Bone marrow (tissue), 2 donors: Measurements from ENCODE around the gene MYH11.
"Not testable (repeated sequence)": the region's sequence is repeated elsewhere in the genome, so short reads cannot be mapped to it uniquely, and the experiment has no call there.

ENCODE experiments used
- DNase-seq, 2 donors: peaks; one replicate each; lab custom pipeline; 2025; lab: John Stamatoyannopoulos, UW

MYH11 gene

DNA sequence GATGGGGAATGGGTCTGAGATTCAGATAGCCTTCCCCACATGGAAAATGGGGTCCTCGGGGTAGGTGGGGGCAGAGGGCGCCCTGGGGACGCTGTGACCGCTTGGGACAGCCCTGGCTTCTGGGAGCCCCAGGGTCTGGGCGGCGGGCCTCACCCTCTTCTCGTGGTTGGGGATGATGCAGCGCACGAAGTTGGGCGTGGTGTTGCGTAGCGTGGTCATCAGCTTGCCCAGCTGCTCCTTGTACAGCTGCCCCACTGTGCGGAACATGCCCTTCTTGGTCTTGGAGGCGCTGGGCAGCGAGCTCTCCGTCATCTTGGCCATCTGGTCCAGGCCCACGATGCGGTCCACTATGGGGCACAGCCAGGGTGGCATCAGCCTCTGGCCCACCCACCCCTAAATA lies 106.8 kb downstream of the MYH11 start:
- DNase-seq = no peak

DNA sequence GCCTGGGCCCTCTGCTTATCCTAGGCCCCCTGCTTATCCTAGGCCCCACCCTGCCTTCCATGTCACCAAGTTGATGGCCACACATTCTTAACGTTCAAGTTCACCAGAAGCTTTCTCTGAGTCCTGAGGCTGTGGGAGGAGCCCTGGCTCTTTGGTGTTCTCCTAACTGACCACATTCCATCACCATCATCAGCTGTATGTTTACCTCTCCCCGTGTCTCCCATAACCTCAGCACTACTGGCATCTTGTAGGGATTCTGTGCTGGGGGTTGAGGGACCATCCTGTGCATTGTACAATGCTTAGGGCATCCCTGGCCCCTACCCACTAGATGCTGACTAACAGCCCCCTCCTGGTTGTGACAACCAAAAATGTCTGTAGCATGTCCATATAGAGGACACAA lies 107.5 kb downstream of the MYH11 start:
- DNase-seq = no peak

DNA sequence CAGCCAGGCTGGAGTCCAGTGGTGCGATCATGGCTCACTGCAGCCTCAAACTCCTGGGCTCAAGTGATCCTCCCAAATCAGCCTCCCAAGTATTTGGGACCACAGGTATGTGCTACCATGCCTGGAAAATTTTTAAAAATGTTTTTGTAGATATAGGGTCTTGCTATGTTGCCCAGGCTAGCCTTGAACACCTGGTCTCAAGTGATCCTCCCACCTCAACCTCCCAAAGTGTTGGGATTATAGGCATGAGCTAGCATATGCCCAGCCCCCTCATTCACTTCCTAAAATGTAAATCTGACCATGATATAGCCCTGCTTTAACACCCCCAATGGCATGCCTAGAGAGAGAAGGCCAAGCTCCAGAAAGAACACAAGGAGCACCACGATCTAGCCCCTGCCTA lies 108.2 kb downstream of the MYH11 start:
- DNase-seq = no peak

DNA sequence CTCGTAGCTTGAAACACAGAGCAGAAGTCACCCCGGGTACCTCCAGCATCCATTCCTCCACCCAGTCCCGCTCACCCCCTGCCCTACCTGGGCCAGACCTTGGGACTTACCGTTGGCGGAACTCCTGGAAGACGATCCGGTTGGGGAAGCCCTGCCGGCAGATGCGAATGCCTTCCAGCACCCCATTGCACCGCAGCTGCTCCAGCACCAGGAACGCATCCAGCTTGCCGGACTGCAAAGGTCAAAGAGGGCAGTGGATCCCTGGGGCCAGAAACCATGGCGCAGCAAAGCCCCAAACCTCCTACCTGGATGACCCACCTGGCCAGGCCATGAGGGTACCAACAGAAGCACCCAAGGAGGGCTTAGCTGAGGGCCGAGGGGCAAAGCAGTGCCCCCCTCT lies 108.9 kb downstream of the MYH11 start:
- DNase-seq = no peak

DNA sequence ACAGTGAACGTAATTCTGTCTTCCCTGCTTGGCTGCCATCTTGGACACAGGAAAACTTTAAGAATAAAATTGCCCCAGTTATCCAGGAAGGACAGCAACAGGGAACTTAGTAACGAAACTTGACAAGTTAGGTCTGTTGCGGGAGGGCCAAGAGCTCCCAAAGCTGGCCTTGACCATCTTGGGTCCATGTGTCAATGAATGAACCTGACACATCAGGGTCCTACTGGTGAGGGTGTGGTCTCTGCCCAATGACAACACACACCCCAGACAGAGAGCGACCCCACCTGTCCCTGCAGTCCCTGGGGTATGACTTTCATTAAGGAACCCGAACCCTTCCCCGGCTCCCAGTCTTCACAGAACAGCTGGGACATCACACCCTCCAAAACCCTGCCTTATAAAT lies 110.5 kb downstream of the MYH11 start:
- no peak for DNase-seq

DNA sequence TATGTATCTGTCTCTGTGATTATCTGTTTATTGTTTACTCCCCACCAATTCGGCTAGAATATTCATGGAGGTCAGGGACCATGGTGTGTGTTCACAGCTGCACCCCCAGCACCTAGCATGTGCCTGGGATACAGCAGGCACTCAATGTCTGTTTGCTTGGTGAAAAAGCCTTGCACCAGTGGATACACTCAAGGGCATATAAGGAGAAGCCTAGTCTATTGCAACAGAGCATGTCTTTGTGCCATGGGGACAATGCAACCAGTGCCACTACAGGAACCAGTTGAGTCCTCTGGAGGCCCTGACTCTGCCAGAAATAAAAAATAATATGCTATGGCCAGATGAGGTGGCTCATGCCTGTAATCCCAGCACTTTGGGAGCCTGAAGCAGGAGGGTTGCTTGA lies 113.2 kb downstream of the MYH11 start:
- DNase-seq = no peak

DNA sequence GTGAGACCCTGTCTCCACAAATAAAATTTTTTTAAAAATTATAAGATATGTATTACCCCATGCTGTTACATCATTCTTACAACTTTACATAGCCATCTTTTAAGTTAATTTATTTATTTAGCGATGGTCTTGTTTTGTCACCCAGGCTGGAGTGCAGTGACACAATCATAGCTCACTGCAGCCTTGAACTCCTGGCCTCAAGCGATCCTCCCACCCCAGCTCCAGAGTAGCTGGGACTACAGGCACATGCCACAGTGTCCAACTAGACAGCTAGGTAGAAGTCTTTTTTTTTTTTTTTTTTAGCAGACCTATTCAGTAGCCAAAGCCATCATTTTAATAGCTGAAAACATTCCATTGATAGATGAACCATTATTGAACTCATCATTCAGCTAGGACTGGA lies 114.1 kb downstream of the MYH11 start:
- no peak for DNase-seq

DNA sequence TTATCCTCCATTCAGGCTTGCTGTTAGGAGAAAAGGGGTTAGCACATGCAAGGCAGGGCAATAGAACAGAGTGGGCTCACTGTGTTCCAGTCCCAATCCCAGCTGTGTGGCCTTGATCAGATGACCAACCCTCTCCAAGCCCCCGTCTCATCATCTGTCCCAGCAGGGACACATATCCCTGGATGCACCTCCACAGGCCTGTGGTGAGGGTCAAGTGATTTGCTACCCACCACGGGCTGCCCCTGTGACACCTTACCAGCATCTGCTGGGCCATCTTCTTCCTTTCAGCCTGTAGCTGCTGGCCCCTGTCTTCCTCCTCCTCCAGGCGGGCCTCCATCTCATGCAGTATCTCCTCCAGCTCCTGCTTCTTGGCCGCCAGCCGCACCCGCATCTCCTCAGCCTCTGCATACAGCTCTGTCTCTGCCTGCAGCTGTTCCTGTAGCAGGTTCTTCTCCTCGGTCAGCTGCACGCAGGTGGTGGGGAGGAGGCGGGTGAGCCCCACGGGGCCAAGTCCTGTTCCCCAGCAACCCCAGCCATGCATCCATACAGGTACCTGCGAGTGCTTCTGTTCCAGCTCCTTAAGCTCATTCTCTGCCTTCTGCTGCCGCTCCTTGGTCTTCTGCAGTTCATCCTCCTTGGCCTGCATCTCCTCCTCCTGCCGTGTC lies 115.5 kb downstream of the MYH11 start:
- DNase-seq = no peak

DNA sequence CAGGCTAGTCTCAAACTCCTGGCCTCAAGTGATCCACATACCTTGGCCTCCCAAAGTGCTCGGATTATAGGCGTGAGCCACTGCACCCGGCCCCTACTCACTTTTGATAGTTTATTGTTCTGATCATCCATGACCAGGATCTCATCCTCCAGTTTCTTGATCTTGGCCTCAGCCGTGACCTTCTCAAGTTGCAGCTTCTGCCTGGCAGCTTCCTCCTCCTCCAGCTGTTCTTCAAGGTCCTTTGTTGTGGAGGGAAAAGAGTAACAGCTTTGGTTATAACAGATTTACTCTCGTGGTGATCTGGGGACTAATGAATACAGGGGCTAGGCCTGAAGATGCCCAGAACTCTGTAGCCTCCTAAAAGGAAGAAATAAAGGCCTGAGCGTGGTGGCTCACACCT lies 116.9 kb downstream of the MYH11 start:
- no peak for DNase-seq

DNA sequence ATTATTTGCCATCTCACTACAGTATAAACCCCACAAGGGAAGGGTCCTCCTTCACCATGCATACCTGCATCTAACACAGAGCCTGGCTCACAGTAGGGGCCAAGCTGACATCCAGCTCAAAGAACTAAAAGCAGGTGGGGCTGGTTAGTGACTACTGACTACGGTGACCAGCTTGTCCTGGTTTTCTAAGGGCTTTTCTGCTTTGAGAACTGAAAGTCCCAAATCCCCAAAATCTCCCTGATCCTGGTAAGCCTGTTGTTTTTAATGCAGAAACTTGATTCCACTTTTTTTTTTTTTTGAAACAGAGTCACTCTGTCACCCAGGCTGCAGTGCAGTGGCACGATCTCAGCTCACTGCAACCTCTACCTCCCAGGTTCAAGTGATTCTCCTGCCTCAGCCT lies 117.4 kb downstream of the MYH11 start:
- DNase-seq = no peak

DNA sequence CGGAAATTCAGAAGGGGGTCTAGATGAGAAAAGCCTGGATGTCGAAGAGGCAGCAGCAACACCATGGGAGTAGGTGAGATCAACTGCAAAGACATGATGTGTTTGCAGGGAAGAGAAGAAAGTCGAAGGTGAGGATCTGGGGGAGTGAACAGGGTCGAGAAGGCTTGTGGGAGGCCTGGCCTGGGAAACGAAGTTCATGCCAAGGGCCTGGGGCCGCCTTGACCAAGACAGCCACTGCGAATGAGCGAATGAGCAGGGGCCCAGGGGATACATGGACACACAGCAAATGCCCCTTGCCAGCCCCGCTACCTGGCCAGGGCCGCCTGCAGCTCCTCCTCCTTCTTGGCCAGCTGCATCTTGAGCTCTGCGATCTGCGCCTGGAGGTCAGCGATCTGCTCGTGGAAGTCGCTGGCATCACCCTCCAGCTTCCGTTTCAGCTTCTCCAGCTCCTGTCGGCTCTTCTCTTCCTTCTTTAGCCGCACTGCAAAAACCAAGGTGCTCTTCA lies 119.6 kb downstream of the MYH11 start:
- DNase-seq = no peak

DNA sequence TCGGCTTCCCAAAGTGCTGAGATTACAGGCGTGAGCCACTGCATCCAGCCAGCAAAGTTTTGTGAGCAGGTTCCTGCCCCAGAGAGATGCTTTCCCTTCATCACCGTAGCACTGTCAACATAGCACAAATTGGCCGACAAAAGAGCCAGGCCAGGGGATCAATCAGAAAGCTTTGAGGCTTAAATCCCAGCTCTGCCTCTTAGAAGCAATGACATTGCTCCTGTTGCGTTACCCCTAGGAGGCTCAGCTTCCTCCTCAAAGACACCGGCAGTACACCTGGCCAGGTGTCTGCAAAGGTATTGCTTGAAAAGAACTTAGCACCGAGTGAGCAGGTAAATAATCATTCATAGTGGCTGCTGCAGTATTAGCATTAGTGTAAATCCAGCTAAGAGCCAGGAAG lies 120.3 kb downstream of the MYH11 start:
- DNase-seq = no peak

DNA sequence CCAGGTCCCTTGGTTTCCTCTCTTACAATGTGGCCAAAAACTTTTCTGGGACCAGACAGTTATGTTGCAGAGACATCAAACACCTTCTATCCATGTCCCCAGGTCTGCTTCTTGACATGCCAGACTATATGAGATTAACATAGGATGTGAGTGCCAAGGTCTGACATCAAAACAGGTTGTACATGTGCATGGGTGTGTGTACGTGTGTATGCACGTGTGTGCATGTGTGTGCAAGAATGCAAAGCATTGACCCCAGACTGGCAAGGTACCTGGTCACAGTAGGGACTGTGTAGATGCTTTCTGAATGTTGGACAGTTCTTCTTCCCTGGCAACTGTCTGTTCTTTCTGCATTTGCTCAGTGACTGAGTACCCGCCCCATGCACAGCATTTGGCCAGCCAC lies 121.2 kb downstream of the MYH11 start:
- DNase-seq = no peak

DNA sequence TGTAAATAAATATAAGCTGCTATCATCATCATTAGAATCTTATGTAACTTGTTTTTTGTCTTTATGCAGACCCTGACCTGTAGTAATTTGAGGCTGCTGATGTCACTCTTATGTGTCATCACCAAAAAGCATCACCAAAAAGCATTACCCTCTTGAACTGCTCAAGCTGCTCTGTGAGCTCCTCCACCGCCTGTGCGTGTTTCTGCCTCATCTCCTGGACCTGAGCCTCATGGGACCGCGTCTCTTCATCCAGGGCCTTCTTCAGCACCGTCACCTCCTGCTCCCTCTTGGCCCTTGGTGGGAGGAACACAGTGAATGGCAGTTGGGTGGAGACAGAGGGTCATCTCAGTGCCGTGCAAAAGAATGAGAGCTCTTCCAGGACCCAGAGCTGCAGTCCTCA lies 124.4 kb downstream of the MYH11 start:
- DNase-seq = no peak

DNA sequence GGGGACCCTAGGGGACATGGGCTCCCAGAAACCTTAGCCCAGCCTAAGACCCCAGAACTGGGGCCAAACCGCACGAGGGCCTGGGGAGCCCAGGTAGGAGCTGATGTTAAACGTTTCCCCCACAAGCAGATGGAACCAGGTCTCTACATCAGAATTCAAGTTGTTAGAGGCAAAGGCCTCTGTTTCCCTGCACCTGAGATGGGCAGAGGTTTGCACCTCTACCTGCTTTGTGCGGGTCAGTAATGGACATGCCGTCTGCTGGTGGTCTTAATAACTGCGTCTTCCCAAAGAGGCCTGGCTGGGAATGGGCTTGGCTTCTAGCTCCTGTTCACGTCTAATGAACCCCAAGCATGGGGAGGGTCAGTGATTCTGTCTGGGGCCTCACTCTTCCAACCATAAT lies 127.7 kb downstream of the MYH11 start:
- no peak for DNase-seq

DNA sequence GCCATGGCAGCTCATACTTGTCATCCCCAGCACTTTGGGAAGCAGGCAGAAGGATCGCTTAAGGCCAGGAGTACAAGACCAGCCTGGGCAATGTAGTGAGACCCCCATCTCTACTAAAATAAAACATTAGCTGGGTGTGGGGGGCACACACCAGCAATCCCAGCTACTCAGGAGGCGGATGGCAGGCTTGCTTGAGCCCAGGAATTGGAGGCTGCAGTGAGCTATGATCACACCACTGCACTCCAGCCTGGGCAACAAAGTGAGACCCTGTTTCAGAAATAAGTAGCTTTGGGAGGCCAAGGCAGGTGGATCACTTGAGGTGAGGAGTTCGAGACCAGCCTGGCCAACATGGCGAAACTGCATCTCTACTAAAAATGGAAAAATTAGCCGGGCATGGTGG lies 129.1 kb downstream of the MYH11 start:
- DNase-seq = not testable (repeated sequence)

DNA sequence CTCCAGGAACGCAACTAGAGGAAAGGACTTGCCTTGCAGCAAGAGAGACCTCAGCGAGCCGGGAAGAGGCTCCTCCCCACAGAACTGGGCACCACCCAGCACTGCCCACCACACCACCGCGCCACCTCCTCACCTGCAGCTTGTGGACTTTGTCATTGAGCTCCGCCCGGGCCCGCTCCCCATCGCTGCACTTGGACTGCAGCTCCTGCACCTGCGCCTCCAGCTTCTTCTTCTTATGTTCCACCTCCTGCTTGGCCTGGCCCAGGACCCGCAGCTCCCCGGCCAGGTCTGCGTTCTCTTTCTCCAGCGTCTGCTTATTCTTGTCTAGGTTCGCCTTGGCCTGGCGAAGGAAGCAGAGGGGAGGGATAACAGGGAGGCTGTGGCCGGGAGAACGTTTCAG lies 130.1 kb downstream of the MYH11 start:
- no peak for DNase-seq

DNA sequence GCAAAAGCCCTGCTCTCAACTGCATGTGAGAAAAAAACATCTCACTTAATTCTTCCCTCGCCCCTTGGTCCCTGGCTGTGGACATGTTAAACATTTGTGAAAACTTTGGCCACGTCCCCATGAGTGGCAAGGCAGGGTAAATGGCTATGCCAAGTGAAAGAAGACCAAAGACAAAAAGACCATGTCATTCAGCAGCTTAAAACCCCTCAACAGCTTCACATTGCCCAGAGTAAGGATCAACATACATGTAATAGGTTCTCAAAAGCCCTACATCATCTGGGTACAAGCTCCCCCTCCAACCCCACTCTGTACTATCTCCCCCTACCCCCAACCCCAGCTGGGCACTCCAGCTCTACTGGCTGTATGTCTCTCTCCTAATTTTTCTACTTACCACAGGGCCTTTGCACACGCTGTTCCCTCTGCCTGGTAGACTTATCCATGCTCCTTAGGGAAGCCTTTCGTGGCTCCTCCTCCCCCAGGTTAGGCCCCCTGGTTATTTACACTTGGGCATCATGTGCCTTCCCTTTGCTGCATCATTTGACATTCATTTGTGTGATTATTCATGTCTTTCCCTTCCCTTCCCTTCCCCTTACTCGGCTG lies 131.1 kb downstream of the MYH11 start:
- DNase-seq = no peak

DNA sequence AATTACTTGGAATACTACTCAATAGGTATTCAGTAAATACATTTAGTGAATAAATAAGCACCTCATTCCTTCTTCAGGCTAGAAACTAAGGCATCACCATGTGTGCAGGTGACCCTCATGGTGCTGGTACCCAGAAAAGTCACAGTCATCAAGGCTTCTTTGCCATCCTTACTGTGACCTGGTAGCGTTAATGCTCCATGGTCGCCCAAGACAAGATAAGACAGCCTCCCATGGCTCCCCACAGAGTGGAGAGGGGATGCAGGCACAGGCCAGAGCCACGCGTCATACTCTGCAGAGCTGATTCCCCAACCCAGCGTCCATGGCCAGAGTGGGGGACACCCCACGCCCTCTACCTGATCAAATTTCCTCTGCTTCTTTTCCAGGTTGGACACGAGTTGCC lies 133.0 kb downstream of the MYH11 start:
- no peak for DNase-seq

DNA sequence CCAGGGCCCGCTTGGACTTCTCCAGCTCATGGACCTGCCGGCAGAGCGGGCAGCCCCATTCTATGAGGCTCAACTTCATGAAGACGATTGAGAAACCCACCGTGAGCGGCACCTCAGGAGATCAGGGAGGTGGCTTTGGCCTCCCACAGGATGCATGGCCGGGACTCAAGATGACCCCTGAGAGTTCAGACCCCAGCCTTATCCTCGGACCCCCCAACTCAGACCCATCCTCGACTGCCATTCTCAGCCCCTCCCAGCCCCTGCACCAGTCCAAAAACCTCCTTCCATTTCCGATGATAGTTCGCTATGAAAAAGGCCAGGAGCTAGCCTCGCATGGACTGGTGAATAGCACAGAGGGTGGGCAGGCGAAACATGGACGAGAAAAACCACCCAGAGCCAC lies 135.8 kb downstream of the MYH11 start:
- no peak for DNase-seq

DNA sequence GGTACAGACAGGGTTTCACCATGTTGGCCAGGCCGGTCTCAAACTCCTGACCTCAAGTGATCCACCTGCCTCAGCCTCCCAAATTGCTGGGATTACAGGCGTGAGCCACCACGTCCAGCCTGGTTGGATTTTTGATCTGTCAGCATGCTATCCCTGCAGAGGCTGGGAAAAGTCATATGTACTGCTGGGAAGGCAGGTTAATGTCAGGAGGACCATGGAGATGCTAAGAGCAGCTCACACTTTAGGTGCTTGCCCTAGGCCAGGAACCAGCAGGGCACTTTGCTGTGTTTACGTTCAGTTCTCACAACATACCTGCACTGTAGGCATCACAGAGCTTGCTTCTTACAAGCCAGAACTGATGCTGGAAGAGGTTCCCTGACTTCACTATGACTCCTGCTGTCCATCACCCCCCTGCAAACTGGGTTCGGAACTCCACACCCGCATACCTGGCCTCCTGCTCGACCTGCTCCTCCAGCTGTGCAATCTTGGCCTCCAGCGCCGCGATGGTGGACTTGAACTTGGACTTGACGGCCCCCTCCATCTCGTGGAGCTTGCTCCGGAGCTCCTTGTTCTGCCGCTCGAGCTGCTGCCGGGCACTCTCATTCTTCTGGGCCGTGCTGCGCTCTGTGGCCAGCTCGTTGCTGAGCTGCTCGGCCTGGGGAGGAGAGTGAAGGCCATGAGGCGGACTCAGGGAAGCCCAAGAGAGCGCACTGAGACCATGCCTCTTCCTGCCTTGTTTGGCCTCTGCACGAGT lies 140.0 kb downstream of the MYH11 start:
- DNase-seq = no peak

DNA sequence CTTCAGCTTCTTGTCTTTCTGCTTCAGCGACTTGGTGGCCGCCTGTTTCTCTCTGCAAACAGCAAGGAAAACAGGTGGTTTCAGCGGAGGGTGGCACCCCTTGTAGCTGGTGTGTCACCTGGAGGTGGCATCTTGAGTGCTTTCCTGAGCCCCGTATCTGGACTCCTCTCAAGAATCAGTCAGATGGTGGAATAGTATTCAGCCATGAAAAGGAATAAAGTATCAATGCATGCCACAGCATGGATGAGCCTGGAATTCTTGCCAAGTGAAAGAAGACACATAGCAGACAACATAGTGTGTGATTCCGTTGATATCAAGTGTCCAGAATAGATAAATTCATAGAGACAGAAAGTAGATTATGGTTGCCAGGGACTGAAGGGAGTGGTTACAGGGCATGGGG lies 141.6 kb downstream of the MYH11 start:
- no peak for DNase-seq

DNA sequence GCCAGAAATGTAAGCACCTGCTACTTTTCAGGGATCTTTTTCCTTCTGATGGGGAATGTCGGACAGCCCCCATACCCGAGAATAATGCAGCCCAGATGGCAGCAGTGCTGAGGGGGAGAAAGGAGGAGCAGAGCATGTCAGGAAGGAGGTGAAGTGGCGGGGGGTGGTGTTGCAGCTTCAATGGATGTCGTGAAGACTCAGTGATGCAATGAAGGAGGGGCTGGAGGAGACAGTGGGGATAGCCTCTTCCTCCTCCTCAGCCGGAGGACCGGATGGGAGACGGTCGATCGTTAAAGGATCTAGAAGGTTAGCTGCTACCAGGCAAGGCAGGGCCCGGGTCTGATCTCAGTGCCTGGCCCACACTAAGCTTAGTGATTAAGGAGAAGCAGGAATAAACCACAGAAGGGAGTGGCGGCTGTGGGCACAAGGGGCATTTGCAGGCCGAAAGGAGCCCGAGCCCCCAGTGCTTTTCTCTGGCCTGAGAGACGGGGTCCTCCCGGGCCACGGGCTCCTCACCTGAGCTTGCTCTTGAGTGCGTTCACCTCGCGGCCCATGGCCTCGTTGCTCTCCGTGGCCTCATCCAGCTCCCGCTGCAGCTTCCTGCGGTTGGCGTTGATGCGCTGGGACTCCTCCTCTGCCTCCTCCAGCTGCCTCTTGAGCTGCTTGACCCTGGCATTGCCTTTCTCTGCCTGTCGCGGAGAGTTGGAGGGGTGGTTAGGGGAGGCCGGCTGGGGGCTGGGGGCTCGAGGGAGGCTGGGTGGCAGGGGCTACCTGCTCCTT lies 142.2 kb downstream of the MYH11 start:
- DNase-seq = no peak
